HUES48 (cell line): ENCODE data around the gene RIPOR2.

Experiments used
- H3K27ac ChIP-seq: one replicate; pipeline ENCODE4 v1.7.0; 2013; ENCODE audit warnings: low read depth, low read length, inconsistent platforms
- H3K27me3 ChIP-seq: 2 replicates; pipeline ENCODE4 v1.6.1; 2013; ENCODE audit warnings: mild to moderate bottlenecking, low read length; ENCODE audit not compliant: control insufficient read depth, insufficient read depth
- H3K36me3 ChIP-seq: 2 replicates; pipeline ENCODE4 v1.6.1; 2013; ENCODE audit warnings: low read length; ENCODE audit not compliant: control insufficient read depth, insufficient read depth
- H3K4me1 ChIP-seq: 2 replicates; pipeline ENCODE4 v1.6.1; 2013; ENCODE audit warnings: mild to moderate bottlenecking, low read length; ENCODE audit not compliant: control insufficient read depth, insufficient read depth
- H3K4me3 ChIP-seq: 2 replicates; pipeline ENCODE4 v1.5.1; 2013; ENCODE audit warnings: mild to moderate bottlenecking, low read depth, low read length
- H3K9ac ChIP-seq: 2 replicates; pipeline ENCODE4 v1.6.1; 2013; ENCODE audit warnings: mild to moderate bottlenecking, low read depth, low read length, moderate library complexity
- H3K9me3 ChIP-seq: 2 replicates; pipeline ENCODE4 v1.6.1; 2013; ENCODE audit warnings: low read length; ENCODE audit not compliant: control insufficient read depth, insufficient read depth

Gene RIPOR2

DNA sequence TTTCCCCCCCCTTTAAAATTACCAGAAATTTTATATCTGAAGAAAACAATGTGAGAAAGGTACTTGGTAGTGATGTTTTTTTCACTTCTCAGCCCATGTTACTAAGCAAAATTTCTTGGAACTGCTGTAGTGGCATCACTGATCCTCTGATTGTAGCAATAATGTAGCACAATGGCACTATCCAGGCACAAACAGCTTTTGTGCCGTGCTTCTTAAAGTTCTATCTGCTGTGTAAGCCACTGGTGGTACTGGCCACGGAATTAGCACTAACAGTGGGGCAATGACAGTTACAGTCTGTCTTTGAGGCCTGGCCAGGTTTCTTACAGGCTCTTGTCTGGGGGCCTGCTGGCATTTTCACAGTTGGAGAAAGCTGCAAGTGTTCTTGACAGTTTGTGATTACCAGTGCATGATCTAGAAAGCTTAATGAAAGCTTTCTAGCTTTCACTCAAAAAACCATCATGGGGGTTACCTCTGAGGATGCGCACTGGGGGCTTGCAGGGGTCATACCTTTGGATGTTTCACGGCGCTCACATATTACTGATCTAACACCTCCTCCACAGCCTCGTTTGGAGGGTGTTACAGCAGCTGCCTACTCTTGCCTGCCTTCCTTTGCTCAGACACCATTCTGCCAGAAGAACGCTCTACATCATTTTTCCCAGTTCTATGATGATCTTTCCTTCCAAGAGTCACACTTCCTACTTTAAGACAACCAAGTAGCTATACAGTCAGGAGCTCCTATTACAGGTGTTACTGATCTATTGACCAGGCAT, 78.7 kb downstream of the RIPOR2 start:
- no peak overlapping the region for H3K27ac ChIP-seq
- no peak overlapping the region for H3K9ac ChIP-seq
- H3K4me1 ChIP-seq: no peaks in the 10 kb centered on the region
- H3K9me3 ChIP-seq: no peaks in the 10 kb centered on the region
- no peak overlapping the region for H3K4me3 ChIP-seq
- no peaks in the 10 kb centered on the region for H3K27me3 ChIP-seq
- H3K36me3 ChIP-seq: peaks cover 6% of the 10 kb centered on the region; the same call in 1 of the 2 replicates

DNA sequence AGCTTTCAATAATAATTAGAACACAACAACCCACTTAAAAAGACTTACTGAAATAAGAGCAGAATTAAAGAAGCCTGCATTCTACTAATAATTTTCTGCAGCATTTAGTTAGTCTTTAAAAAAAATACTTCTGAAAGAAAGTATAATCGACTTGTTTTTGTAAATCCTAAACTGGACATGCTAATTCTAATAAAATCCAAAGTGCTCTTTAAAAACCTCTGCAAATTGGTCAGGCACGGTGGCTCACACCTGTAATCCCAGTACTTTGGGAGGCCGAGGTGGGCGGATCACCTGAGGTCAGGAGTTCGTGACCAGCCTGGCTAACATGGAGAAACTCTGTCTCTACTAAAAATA, 79.5 kb downstream of the RIPOR2 start:
- Histone ChIP-seq H3K4me3 (no peak overlapping the region), H3K27me3 (no peaks in the 10 kb centered on the region), H3K36me3 (peaks cover 4% of the 10 kb centered on the region; the same call in 1 of the 2 replicates), H3K9me3 (no peaks in the 10 kb centered on the region), H3K27ac (no peak overlapping the region), H3K4me1 (no peaks in the 10 kb centered on the region), H3K9ac (no peak overlapping the region)

DNA sequence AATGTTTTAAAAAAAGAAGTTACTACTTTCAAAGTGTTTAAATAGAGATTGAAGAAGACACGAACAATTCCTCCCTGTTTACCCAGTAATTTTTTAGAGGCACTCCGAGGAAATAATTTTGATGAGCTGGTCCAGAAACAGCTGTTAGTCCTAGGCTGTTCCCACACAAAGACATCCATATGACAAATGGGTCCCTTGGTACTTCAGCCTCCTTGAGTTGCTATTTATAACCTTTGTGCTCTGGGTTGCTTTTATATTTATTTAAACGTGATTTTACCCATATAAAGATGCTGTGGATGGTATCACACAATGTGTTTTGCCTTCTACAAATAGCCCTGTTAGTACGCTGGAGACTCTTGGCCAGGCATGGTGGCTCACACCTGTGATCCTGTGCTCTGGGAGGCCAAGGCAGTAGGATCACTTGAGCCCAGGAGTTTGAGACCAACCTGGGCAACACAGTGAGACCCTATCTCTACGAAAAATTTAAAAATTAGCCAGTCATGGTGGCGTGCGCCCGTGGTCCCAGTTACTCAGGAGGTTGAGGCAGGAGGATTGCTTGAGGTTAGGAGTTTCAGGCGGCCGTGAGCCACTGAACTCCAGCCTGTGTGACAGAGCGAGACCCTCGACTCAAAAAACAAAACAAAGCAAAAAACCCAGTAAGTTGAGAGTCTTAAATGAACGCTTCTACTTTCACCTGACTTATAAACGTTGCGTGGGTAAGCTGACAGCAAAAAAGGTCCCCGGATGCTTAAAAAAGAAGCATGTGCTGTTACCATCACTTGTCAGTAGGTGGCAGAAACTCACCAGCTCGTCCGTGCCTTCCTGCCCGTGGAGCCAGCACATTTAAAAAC, 80.1 kb downstream of the RIPOR2 start:
- Histone ChIP-seq H3K4me3 (no peak overlapping the region), H3K9me3 (no peaks in the 10 kb centered on the region), H3K27ac (no peak overlapping the region), H3K9ac (no peak overlapping the region), H3K36me3 (no peaks in the 10 kb centered on the region; the same call in 1 of the 2 replicates), H3K4me1 (no peaks in the 10 kb centered on the region), H3K27me3 (no peaks in the 10 kb centered on the region)

GRCh38 chr6:24854077-24854666, 81.6 kb downstream of the RIPOR2 start:
- H3K27me3 ChIP-seq: no peaks in the 10 kb centered on the region
- H3K9ac ChIP-seq: no peak overlapping the region
- no peak overlapping the region for H3K27ac ChIP-seq
- no peaks in the 10 kb centered on the region for H3K4me1 ChIP-seq
- no peaks in the 10 kb centered on the region for H3K9me3 ChIP-seq
- H3K4me3 ChIP-seq: no peak overlapping the region
- peaks cover 3% of the 10 kb centered on the region; the same call in 1 of the 2 replicates for H3K36me3 ChIP-seq

GRCh38 chr6:24851086-24851485, 84.7 kb downstream of the RIPOR2 start:
- H3K9ac ChIP-seq: no peak overlapping the region
- no peaks in the 10 kb centered on the region for H3K27me3 ChIP-seq
- H3K9me3 ChIP-seq: no peaks in the 10 kb centered on the region
- no peak overlapping the region for H3K27ac ChIP-seq
- no peaks in the 10 kb centered on the region for H3K4me1 ChIP-seq
- H3K36me3 ChIP-seq: peaks cover 3% of the 10 kb centered on the region; the same call in 1 of the 2 replicates
- H3K4me3 ChIP-seq: no peak overlapping the region

DNA sequence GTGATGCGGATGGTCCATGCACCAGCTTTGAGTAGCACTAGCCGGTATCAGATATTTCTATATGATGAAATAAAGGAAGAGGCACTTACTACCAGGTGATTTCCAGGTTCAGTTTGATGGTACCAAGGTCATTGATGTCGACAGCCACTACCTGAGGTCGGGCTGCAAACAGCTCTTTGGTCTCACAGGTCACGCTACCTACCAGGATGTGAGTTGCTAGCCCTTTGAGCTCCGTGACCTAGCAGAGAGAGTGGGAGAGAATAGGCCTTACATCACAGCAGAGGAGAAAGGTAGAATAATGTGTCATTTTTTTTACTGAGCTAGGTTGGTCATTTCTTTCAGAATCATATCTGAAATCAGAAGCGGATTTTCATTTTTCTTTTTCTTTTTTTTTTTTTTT, 86.0 kb downstream of the RIPOR2 start:
- Histone ChIP-seq H3K9me3 (no peaks in the 10 kb centered on the region), H3K27ac (no peak overlapping the region), H3K4me1 (no peaks in the 10 kb centered on the region), H3K4me3 (no peak overlapping the region), H3K27me3 (no peaks in the 10 kb centered on the region), H3K36me3 (peaks cover 3% of the 10 kb centered on the region; the same call in 1 of the 2 replicates), H3K9ac (no peak overlapping the region)

DNA sequence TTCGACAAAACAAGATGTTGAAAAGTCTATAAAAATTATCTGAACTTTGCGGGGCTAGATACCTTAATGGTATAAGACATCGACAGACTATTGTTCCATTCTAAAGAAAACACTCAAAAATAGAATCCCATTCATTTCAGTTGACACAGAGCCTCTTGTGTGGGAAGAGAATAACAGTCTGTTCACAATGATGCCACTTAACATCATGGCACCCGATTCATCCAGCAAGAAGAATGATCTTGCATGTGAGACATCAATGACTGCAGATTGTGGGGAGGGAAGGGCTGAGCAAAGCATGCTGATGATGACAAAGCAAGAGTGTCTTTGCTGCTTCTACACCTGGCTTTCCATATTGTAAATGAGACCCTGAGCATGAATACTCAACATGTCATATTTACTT, 87.3 kb downstream of the RIPOR2 start:
- Histone ChIP-seq H3K9me3 (no peaks in the 10 kb centered on the region), H3K4me1 (no peaks in the 10 kb centered on the region), H3K27ac (no peak overlapping the region), H3K27me3 (no peaks in the 10 kb centered on the region), H3K9ac (no peak overlapping the region), H3K4me3 (no peak overlapping the region), H3K36me3 (peaks cover 3% of the 10 kb centered on the region; the same call in 1 of the 2 replicates)

- Histone ChIP-seq H3K9ac (no peak overlapping the region), H3K27ac (no peak overlapping the region), H3K4me3 (no peak overlapping the region), H3K4me1 (no peaks in the 10 kb centered on the region), H3K27me3 (no peaks in the 10 kb centered on the region), H3K36me3 (peaks cover 7% of the 10 kb centered on the region; the same call in 1 of the 2 replicates), H3K9me3 (no peaks in the 10 kb centered on the region)
Measured at GRCh38 chr6:24847402-24847801, 88.4 kb downstream of the RIPOR2 start.

- Histone ChIP-seq H3K4me3 (no peak overlapping the region), H3K27ac (no peak overlapping the region), H3K4me1 (no peaks in the 10 kb centered on the region), H3K36me3 (peaks cover 7% of the 10 kb centered on the region; the same call in 1 of the 2 replicates), H3K9ac (no peak overlapping the region), H3K9me3 (no peaks in the 10 kb centered on the region), H3K27me3 (no peaks in the 10 kb centered on the region)
Measured at GRCh38 chr6:24845578-24845977, 90.2 kb downstream of the RIPOR2 start.

GRCh38 chr6:24844903-24845302, 90.9 kb downstream of the RIPOR2 start:
- no peak overlapping the region for H3K9ac ChIP-seq
- H3K4me3 ChIP-seq: no peak overlapping the region
- H3K4me1 ChIP-seq: no peaks in the 10 kb centered on the region
- peaks cover 7% of the 10 kb centered on the region; the same call in 1 of the 2 replicates for H3K36me3 ChIP-seq
- H3K27me3 ChIP-seq: no peaks in the 10 kb centered on the region
- H3K27ac ChIP-seq: no peak overlapping the region
- H3K9me3 ChIP-seq: no peaks in the 10 kb centered on the region

- Histone ChIP-seq H3K9ac (no peak overlapping the region), H3K27ac (no peak overlapping the region), H3K27me3 (no peaks in the 10 kb centered on the region), H3K9me3 (no peaks in the 10 kb centered on the region), H3K4me1 (no peaks in the 10 kb centered on the region), H3K36me3 (peaks cover 5% of the 10 kb centered on the region; the same call in 1 of the 2 replicates), H3K4me3 (no peak overlapping the region)
Measured at GRCh38 chr6:24844061-24844460, 91.7 kb downstream of the RIPOR2 start.
